Skeletal muscle cell (primary cell): ENCODE measurements around the gene CALCOCO2.

Experiments
- DNase-seq: peaks from one replicate; pipeline ENCODE4 v3.0.0-alpha.2; 2010; ENCODE audit warnings: low read depth
- H3K4me3 ChIP-seq: 2 replicates; pipeline ENCODE4 v1.5.1; 2011; ENCODE audit warnings: low read depth, mild to moderate bottlenecking, control low read depth, low read length, moderate library complexity

The CALCOCO2 gene

DNA sequence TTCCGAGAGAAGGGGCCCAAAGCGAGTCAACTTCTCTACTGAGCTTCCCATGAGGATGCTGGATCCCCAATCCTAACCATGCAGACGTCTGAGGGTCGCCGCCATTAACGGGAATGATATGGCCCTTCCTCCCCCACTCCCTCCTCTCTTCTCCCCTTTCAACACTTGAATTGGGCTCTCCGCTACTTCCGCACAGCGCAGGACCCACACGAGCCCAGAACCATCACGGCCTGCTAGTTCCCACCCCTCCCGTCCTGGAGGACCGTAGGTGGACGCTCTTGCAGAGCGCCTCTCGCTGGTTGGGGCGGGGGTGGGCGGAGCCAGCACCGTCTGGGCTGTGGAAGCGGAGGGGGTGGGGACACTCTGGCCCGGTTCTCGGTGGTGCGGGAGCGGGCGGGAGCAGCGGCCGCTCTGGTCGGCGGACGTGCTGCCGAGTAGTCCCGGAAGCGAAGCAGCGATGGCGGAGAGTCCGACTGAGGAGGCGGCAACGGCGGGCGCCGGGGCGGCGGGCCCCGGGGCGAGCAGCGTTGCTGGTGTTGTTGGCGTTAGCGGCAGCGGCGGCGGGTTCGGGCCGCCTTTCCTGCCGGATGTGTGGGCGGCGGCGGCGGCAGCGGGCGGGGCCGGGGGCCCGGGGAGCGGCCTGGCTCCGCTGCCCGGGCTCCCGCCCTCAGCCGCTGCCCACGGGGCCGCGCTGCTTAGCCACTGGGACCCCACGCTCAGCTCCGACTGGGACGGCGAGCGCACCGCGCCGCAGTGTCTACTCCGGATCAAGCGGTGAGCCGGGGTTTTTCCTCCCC lies 77.4 kb downstream of the CALCOCO2 start, which contains the start of gene UBE2Z:
TSS of gene UBE2Z (plus strand) at position 361 of the 797 bp plus-strand sequence. CDS start at position 458, 97 bp downstream.
- peak within 1 kb of the TSS; percentile 55 for H3K4me3 ChIP-seq
- DNase-seq = peak; percentile 90

DNA sequence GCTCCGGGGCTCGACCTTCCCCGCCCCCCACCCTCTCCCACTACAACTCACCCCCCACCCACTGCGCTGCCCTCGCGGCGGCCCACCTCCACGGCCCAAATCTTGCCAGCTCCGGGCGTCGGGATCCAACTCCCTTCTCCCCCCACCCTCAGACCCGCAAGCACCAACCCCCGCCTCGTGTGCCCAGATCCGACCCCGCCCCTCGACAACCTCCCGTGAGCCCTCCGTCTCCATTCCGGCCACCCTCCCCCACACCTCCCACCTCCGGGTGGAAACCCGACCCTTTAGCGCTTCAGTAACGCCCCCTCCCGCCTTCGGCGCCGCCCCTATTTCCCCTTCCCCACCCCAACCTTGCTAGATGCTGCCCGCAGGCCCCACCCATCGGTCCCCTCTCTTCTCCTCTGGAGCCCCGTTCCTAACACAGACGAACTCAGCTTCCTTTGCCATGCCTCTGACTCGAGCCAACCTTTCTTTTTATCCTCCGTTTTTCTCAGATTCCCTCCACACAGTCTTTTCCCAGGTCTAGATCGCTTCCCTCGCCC lies 78.1 kb downstream of the CALCOCO2 start:
- DNase-seq = peak; percentile 68
- peak overlapping the region; percentile 55 for H3K4me3 ChIP-seq

DNA sequence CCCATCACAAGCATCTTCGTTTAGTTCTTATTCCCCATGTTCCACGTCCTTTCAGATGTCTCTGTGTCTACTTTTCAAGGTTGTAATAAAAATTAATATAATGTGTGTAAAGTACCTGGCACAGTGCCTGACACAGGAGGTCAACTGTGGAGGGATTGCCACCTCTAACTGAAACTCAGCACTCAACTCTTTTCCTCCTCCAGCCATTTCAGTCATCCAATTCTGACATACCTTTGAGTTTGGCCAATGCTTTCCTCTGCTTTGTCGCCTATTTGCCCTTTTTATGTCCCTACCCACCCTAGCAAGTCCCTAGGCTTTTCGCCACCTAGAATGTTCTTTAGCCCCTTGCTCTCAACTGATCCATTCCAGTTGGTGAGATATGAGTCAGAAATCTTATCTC lies 78.9 kb downstream of the CALCOCO2 start:
- DNase-seq = no peak
- H3K4me3 ChIP-seq = peak overlapping the region; percentile 55

- no peak for DNase-seq
- peak overlapping the region; percentile 55 for H3K4me3 ChIP-seq
Measured at GRCh38 chr17:48910370-48910769, 79.5 kb downstream of the CALCOCO2 start.

GRCh38 chr17:48912476-48912875 lies 81.6 kb downstream of the CALCOCO2 start:
- no peak overlapping the region for H3K4me3 ChIP-seq
- DNase-seq = no peak
